Measurements from ENCODE around the gene RASGRP3.

Gene RASGRP3

DNA sequence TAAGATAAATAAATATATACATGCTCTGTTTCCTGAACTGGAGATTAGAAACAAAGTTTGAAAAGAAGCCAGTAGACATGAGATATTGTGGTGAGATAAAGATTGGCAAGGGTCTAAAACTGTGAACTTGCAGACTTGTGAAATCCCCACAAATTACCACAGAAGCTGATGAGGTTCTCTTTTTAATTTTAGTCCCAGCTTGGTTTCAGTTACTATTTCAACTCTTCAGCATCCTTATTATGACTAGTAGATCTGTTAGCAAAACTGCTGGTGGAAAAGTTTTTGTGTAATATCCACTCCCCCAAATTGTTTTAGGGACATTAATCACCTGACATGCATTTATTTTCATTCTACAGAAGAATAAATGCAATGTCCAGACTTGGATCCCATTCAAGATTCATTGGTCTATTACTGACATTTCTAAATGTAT, 20.8 kb downstream of the RASGRP3 start:
- peak; percentile 91 for DNase-seq (ENCODE audit: low read depth)
- TF ChIP-seq, protein P1, sequence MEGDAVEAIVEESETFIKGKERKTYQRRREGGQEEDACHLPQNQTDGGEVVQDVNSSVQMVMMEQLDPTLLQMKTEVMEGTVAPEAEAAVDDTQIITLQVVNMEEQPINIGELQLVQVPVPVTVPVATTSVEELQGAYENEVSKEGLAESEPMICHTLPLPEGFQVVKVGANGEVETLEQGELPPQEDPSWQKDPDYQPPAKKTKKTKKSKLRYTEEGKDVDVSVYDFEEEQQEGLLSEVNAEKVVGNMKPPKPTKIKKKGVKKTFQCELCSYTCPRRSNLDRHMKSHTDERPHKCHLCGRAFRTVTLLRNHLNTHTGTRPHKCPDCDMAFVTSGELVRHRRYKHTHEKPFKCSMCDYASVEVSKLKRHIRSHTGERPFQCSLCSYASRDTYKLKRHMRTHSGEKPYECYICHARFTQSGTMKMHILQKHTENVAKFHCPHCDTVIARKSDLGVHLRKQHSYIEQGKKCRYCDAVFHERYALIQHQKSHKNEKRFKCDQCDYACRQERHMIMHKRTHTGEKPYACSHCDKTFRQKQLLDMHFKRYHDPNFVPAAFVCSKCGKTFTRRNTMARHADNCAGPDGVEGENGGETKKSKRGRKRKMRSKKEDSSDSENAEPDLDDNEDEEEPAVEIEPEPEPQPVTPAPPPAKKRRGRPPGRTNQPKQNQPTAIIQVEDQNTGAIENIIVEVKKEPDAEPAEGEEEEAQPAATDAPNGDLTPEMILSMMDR (IDR thresholded peaks at IDR 0.05; ENCODE audit: low read depth, low read length, missing control alignments) = no peak
- H3K4me3 ChIP-seq (ENCODE audit: low read depth, low read length) = peak overlapping the region; percentile 48; the same call in 1 of the 2 replicates

DNA sequence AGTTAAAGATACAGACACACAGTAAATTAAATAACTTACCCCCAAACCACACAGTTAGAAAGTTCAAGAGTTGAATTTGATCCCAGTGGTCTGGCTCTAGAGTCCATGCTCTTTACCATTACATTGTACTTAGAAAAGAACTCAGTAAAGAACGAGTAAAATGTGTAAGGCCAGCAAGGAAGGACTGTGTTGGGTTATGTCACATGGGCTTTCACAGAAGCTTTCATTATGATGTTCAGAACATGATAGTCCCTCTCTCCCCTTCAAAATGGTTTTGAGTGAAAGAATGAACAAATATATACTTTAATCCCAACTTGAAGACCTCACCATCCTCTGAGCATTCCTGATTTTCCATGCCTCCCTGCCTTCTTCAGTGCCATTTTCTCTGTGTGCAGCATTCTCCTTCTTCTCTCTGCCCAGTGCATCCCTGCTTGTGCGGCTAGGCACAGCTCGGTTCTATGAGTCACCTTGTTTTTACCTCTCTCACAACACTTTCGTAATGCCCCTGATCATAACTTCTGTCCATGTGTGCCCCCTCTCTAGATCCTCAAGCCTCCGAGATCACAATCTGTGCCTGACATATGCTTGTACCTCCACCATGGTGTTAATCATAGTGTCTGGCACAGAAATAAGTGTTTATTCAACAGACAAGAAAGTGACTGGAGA, 22.0 kb downstream of the RASGRP3 start:
- TF ChIP-seq, protein P1 (IDR thresholded peaks at IDR 0.05; ENCODE audit: low read depth, low read length, missing control alignments) = no peak
- no peak for DNase-seq (ENCODE audit: low read depth)
- peak overlapping the region; percentile 48 for H3K4me3 ChIP-seq (ENCODE audit: low read depth, low read length)

DNA sequence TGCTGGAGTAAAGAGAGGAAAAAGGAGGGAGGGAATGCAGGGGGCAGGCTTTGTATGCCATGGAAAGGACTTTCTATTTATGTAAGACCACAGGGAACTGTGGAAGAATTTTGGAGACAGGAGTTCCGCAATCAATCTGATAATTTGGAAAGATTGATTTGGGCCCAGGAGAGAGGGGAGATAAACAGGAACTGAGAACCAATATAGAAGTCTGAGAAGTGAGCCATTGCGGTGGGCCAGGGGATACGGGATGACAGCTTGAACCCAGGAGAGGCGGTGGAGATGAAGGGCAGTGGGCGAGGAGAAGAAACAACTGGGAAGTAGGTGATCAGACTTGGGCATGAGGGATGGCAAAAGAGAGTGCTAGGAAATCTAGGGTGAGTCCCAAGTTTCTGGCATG, 23.7 kb downstream of the RASGRP3 start:
- TF ChIP-seq, protein P1 (IDR thresholded peaks at IDR 0.05; ENCODE audit: low read depth, low read length, missing control alignments) = no peak
- no peak for DNase-seq (ENCODE audit: low read depth)
- H3K4me3 ChIP-seq (ENCODE audit: low read depth, low read length) = no peak overlapping the region

- DNase-seq (ENCODE audit: low read depth) = no peak
- TF ChIP-seq, protein P1 (IDR thresholded peaks at IDR 0.05; ENCODE audit: low read depth, low read length, missing control alignments) = no peak
- H3K4me3 ChIP-seq (ENCODE audit: low read depth, low read length) = no peak overlapping the region
Measured at GRCh38 chr2:33502025-33502424, 25.6 kb downstream of the RASGRP3 start.

- TF ChIP-seq, protein P1 (IDR thresholded peaks at IDR 0.05; ENCODE audit: low read depth, low read length, missing control alignments) = no peak
- no peak for DNase-seq (ENCODE audit: low read depth)
- H3K4me3 ChIP-seq (ENCODE audit: low read depth, low read length) = no peak overlapping the region
Measured at GRCh38 chr2:33503002-33503401, 26.6 kb downstream of the RASGRP3 start.

GRCh38 chr2:33505966-33506365, 29.5 kb downstream of the RASGRP3 start:
- no peak for DNase-seq (ENCODE audit: low read depth)
- H3K4me3 ChIP-seq (ENCODE audit: low read depth, low read length) = no peak overlapping the region
- TF ChIP-seq, protein P1 (IDR thresholded peaks at IDR 0.05; ENCODE audit: low read depth, low read length, missing control alignments) = no peak
